C4-2B (cell line): ENCODE measurements around the gene AGBL4.

ENCODE experiments used
- H3K27ac ChIP-seq: fragments of 450-650 bp; 2 replicates; pipeline ENCODE4 v1.5.1; 2017
- ZFX ChIP-seq: fragments of 450-650 bp; IDR thresholded peaks from 2 replicates; pipeline ENCODE4 v1.6.1; 2017
- TF ChIP-seq, protein P1 (sequence below): fragments of 450-650 bp; conservative IDR thresholded peaks from 2 replicates; pipeline ENCODE4 v1.5.1; 2017; ENCODE audit warnings: mild to moderate bottlenecking

The AGBL4 gene

DNA sequence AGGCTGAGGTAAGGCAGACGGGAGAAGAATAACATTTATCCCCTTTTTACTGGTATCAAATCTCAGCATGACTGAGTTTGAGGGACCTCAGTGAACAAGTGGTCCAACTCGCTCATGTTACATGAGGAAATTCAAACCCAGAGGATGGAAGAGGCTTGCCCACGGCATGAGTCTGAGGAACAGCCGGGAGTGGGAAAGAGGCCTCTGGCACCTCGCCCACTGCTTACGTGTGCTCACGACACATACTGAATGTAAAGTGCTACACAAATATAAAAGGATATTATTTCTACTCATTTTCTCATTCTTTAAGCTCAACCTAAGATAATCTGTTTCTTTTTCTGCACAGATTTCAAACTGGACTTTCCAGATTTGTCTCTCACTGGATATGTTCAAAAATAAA lies 1261.8 kb downstream of the AGBL4 start:
- TF ChIP-seq ZFX: no peak
- TF ChIP-seq, protein P1, sequence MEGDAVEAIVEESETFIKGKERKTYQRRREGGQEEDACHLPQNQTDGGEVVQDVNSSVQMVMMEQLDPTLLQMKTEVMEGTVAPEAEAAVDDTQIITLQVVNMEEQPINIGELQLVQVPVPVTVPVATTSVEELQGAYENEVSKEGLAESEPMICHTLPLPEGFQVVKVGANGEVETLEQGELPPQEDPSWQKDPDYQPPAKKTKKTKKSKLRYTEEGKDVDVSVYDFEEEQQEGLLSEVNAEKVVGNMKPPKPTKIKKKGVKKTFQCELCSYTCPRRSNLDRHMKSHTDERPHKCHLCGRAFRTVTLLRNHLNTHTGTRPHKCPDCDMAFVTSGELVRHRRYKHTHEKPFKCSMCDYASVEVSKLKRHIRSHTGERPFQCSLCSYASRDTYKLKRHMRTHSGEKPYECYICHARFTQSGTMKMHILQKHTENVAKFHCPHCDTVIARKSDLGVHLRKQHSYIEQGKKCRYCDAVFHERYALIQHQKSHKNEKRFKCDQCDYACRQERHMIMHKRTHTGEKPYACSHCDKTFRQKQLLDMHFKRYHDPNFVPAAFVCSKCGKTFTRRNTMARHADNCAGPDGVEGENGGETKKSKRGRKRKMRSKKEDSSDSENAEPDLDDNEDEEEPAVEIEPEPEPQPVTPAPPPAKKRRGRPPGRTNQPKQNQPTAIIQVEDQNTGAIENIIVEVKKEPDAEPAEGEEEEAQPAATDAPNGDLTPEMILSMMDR: no peak

DNA sequence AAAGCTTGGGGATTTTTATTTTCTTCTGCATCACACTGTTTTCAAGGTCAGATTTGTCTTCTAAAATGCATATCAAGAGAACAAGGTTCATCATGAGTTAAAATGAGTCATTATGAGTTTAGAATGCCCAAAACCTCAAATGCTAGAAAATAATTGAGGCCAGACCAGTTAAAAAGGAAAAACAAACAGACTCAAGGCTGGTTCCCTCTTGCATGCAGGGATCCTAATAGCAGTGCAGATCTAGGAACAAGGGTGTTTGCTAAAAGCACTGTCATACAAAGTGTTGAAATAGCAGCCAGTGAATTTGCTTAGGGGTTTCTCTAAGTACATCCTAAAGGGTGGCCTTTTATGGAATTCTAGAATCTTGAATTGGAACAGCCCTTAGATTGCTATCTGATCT lies 1262.3 kb downstream of the AGBL4 start:
- TF ChIP-seq, protein P1: no peak
- no peak for TF ChIP-seq ZFX
- H3K27ac ChIP-seq: no peak overlapping the region

More for the DNA sequence above, 1261.8 kb downstream of the AGBL4 start:
- no peak overlapping the region for H3K27ac ChIP-seq

DNA sequence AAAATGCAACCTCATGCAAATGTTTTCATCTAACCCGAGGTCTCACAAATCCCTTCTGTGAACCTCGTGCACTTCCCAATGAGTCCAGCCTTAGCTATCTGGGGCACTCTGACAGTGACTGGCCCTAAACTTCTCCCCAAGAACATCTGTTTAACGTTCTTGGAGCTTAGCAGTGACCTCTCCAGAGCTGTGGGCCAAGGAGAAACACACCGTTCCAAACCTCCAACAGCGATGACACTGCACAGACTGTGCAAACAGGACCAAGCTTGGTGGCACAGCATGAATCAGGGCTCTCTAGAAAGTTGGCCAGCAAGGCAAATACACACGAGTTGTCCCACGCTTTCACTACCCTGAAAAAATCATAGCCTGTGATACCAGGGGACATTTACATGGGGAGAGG lies 1262.9 kb downstream of the AGBL4 start:
- no peak overlapping the region for H3K27ac ChIP-seq
- TF ChIP-seq, protein P1: no peak
- no peak for TF ChIP-seq ZFX

DNA sequence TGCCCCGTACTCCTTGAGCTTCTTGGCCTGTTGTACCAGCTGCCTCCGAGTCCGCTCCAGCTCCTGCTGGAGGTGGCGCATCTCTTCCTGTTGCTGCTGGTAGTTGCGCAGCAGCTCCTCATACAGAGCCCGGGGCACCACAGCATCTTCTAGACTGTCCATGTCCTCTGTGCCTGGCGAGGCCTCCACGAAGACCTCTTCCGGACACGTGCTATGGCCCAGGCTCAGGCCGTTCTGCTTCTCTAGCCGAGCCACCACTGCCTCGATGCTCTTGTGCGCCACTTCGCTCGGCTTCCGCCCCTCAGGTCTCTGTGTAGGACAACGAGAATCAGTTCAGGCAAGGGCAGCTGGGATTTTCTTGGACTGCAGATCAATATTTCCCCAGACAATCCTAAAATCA lies 1264.8 kb downstream of the AGBL4 start:
- H3K27ac ChIP-seq: no peak overlapping the region
- TF ChIP-seq, protein P1: no peak
- no peak for TF ChIP-seq ZFX

DNA sequence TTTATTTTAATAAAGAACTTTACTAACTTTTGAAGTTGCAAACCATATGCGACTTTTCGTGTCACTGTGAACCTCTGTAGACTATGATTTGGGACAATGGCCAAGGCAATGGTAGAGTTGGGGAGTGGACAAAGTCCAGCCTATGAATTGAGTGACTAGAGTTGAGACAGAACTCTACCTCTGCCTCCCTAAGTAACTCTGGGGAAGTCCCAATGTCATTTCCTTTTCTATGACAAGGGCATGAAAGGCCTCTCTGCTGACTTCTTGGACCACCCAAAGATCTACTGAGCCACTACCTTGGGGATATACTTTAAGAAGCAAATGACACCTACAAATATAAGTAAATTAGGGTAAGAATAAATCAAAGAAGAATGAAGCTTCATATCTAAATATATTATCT lies 1266.4 kb downstream of the AGBL4 start:
- no peak for TF ChIP-seq ZFX
- TF ChIP-seq, protein P1: no peak
- no peak overlapping the region for H3K27ac ChIP-seq

DNA sequence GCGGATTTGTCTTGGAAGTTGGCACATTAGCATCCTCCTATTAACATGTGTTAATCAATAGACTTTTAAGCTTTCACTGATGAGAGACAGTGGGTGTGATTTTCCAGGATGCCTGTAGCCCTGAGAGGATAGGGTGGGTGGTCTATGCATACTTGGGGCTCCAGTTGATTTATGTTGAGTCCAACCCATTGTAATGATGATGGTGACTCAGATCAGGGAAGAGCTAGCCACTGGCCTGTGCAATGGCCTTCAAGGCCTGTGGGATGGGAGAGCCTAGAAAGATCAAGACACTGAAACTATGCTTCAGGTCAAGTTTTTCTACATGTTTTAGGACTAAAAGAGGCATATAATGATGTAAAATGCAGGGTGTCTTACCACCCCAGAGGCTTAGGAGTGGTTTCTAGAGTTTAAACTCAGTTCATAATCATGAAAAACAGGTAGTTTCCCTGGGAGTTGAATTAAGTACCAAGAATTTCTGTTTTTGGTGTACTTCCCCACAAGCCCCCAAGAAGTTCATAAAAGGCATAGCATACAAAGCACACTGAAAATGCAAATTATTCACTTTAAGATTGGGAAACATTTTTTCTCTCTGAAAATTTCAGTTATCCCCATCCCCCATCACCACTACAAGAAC lies 1267.0 kb downstream of the AGBL4 start:
- H3K27ac ChIP-seq: no peak overlapping the region
- TF ChIP-seq, protein P1: no peak
- TF ChIP-seq ZFX: no peak

DNA sequence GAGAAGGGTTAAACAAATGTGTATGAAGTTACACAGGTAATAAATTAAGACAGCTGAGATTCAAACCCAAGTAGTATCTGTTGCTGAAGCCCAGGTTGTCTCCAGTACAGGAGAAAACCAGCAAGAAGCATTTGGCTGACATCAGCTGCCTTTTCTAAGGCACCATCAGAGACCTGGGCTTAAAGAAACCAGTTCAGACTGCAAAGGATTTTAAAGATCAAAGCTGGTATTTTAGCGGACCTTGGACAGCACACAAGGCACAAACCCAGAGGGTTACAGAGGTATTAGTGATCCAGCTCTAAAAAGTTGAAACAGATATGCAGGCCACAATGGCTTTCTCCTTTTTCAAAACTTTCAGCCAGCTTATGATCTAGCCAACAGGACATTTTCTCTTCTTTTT lies 1270.5 kb downstream of the AGBL4 start:
- TF ChIP-seq, protein P1: no peak
- no peak for TF ChIP-seq ZFX
- no peak overlapping the region for H3K27ac ChIP-seq
